DND-41 (cell line): ENCODE results near the gene PCAT6.

Experiments
- ATAC-seq: fragments of 200-7000 bp; cut with Tn5 transposase; 3 replicates; pipeline ENCODE4 v1.9.1; 2021; ENCODE audit warnings: low read depth; ENCODE audit not compliant: insufficient read depth
- DNase-seq: peaks from one replicate; pipeline ENCODE4 v3.0.0-alpha.2; 2020
- H2AFZ ChIP-seq: 2 replicates; pipeline ENCODE4 v1.6.0; 2012; ENCODE audit warnings: low read depth, low read length
- H3K27ac ChIP-seq: 2 replicates; pipeline ENCODE4 v1.5.1; 2012; ENCODE audit warnings: low read length, inconsistent platforms
- H3K27me3 ChIP-seq: fragments of 200-600 bp; sonication (generic); 2 replicates; pipeline ENCODE4 v1.6.0; 2012; ENCODE audit warnings: low read length, mild to moderate bottlenecking, inconsistent platforms; ENCODE audit not compliant: insufficient read depth, poor library complexity
- H3K36me3 ChIP-seq: 2 replicates; pipeline ENCODE4 v1.5.1; 2012; ENCODE audit warnings: low read length, inconsistent platforms; ENCODE audit not compliant: insufficient read depth
- H3K4me1 ChIP-seq: 2 replicates; pipeline ENCODE4 v1.5.1; 2012; ENCODE audit warnings: mild to moderate bottlenecking, low read length; ENCODE audit not compliant: insufficient read depth
- H3K4me2 ChIP-seq: 2 replicates; pipeline ENCODE4 v1.6.0; 2012; ENCODE audit warnings: mild to moderate bottlenecking, moderate library complexity, low read length, inconsistent platforms; ENCODE audit not compliant: insufficient read depth
- H3K4me3 ChIP-seq, 2 experiments: fragments of 200-600 bp in 1 of 2; shearing (Covaris generic) in 1 of 2; 2 replicates each; pipeline ENCODE4 v1.5.1; 2012 to 2016; ENCODE audit warnings: inconsistent platforms in 2 of 2, low read length in 2 of 2, mild to moderate bottlenecking in 2 of 2, low read depth in 1 of 2, moderate library complexity in 1 of 2
- H3K79me2 ChIP-seq: 2 replicates; pipeline ENCODE4 v1.6.0; 2012; ENCODE audit warnings: low read length, inconsistent platforms; ENCODE audit not compliant: insufficient read depth
- H3K9ac ChIP-seq: 2 replicates; pipeline ENCODE4 v1.6.0; 2012; ENCODE audit warnings: low read depth, mild to moderate bottlenecking, inconsistent platforms, low read length, moderate library complexity
- H3K9me3 ChIP-seq: 2 replicates; pipeline ENCODE4 v1.5.1; 2012; ENCODE audit warnings: low read length, moderate library complexity, mild to moderate bottlenecking, inconsistent platforms; ENCODE audit not compliant: insufficient read depth, severe bottlenecking
- H4K20me1 ChIP-seq: 2 replicates; pipeline ENCODE4 v1.6.0; 2012; ENCODE audit warnings: low read length; ENCODE audit not compliant: insufficient read depth
- CTCF ChIP-seq: IDR thresholded peaks from 2 replicates; pipeline ENCODE4 v1.5.1; 2012; ENCODE audit warnings: borderline replicate concordance, low read length, moderate library complexity, mild to moderate bottlenecking; ENCODE audit not compliant: poor library complexity, severe bottlenecking; ENCODE audit errors: extremely low read depth
- EZH2 ChIP-seq: IDR thresholded peaks from 3 replicates; pipeline ENCODE4 v1.6.1; 2012; ENCODE audit warnings: borderline replicate concordance, low read depth, mild to moderate bottlenecking, moderate library complexity, low read length, inconsistent platforms; ENCODE audit not compliant: severe bottlenecking

The PCAT6 gene

GRCh38 chr1:202802034-202802433, 8.7 kb upstream of the PCAT6 start:
- H2AFZ ChIP-seq, result no peak overlapping the region
- H3K27ac ChIP-seq, result no peak overlapping the region
- H3K9ac ChIP-seq, result no peak overlapping the region
- H3K4me3 ChIP-seq, result no peak overlapping the region
- no peak for ATAC-seq
- H3K4me1 ChIP-seq, result no peaks in the 10 kb centered on the region
- no peak overlapping the region for H3K4me2 ChIP-seq
- no peaks in the 10 kb centered on the region for H3K79me2 ChIP-seq
- no peak for DNase-seq
- TF ChIP-seq EZH2 (no peak), CTCF (no peak)
- no peaks in the 10 kb centered on the region for H3K9me3 ChIP-seq
- H3K36me3 ChIP-seq, result no peaks in the 10 kb centered on the region
- H3K27me3 ChIP-seq, result peaks cover 36% of the 10 kb centered on the region
- H4K20me1 ChIP-seq, result no peaks in the 10 kb centered on the region

- Histone ChIP-seq H3K9ac (no peak overlapping the region), H2AFZ (no peak overlapping the region), H3K27ac (no peak overlapping the region), H4K20me1 (no peaks in the 10 kb centered on the region), H3K4me2 (no peak overlapping the region), H3K79me2 (no peaks in the 10 kb centered on the region), H3K9me3 (no peaks in the 10 kb centered on the region), H3K27me3 (peaks cover 49% of the 10 kb centered on the region), H3K4me1 (peaks cover 7% of the 10 kb centered on the region), H3K4me3 (no peak overlapping the region), H3K36me3 (no peaks in the 10 kb centered on the region)
- no peak for TF ChIP-seq EZH2
- TF ChIP-seq CTCF, result no peak
- DNase-seq (no peak), ATAC-seq (no peak)
Observed at GRCh38 chr1:202802998-202803932, 7.5 kb upstream of the PCAT6 start.

GRCh38 chr1:202804126-202804525, 6.6 kb upstream of the PCAT6 start:
- no peak overlapping the region for H3K4me2 ChIP-seq
- H3K27ac ChIP-seq, result no peak overlapping the region
- H3K9me3 ChIP-seq, result no peaks in the 10 kb centered on the region
- DNase-seq, result no peak
- H4K20me1 ChIP-seq, result no peaks in the 10 kb centered on the region
- H3K36me3 ChIP-seq, result no peaks in the 10 kb centered on the region
- no peaks in the 10 kb centered on the region for H3K79me2 ChIP-seq
- TF ChIP-seq EZH2 (no peak), CTCF (no peak)
- no peak overlapping the region for H2AFZ ChIP-seq
- no peak overlapping the region for H3K4me3 ChIP-seq
- no peak for ATAC-seq
- no peak overlapping the region for H3K9ac ChIP-seq
- peaks cover 57% of the 10 kb centered on the region for H3K27me3 ChIP-seq
- H3K4me1 ChIP-seq, result peaks cover 7% of the 10 kb centered on the region
